Eye (tissue), 1 donor: Measurements from ENCODE around the gene HHATL.

Source experiments
- DNase-seq: peaks from one replicate; pipeline ENCODE4 v3.0.0-alpha.2; 2015

Gene HHATL

GRCh38 chr3:42711491-42712343 is 9.1 kb upstream of the HHATL start:
- DNase-seq = no peak

DNA sequence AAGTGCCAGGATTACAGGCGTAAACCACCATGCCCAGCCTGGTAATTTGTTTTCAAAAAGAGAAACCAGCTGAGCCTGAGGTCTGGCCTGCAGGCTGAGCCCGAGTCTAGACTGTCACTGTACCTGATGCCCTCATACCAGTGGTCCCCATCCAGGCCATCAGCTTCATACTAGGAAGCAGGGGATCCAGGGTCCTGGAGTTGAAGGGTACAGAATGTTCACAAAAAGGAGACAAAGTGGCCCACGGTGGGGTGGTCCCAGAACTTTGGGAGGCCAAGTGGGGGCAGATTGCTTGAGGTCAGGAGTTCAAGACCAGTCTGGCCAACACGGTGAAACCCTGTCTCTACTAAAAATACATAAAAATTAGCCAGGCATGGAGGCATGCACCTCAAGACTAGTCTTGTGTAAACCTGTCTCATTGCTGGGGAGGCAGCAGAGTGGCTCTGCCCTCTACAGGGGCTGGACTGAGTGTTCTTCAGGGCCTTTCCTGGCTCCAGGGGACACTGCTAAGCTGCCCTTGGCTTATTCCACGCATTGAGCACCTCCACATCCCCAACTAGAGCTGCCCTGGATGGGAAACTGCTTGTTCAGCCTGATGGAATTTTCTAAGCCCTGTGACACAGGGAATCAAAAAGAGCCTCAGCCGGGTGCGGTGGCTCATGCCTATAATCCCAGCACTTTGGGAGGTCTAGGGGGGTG is 7.9 kb upstream of the HHATL start:
- no peak for DNase-seq

GRCh38 chr3:42709621-42710020 is 7.0 kb upstream of the HHATL start:
- no peak for DNase-seq

DNA sequence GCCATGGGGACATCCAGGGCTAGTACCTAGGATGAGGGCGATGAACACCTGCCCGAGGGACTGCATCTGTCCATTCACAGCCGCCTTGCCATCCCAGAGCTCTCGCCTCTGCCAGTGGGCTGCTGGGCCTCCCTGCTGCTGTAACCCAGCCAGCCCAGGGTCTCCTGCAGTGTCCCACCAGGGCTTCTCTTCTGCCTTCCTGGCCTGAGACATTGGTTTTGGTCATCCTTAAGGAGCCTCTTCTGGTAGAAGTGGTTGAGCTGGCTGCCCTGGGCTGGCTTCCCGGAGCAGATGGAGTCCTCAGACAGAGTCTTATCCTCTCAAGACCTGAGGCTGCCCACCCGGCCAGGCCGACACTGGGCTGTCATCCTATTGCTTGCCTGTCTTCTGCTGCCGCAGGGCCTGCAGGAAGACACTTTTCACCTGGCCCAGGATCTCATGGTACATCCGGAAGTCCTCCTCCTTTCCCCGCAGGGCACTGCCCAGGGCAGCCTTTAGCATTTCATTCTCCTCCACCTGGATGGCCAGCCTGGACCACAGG is 6.1 kb upstream of the HHATL start:
- no peak for DNase-seq

DNA sequence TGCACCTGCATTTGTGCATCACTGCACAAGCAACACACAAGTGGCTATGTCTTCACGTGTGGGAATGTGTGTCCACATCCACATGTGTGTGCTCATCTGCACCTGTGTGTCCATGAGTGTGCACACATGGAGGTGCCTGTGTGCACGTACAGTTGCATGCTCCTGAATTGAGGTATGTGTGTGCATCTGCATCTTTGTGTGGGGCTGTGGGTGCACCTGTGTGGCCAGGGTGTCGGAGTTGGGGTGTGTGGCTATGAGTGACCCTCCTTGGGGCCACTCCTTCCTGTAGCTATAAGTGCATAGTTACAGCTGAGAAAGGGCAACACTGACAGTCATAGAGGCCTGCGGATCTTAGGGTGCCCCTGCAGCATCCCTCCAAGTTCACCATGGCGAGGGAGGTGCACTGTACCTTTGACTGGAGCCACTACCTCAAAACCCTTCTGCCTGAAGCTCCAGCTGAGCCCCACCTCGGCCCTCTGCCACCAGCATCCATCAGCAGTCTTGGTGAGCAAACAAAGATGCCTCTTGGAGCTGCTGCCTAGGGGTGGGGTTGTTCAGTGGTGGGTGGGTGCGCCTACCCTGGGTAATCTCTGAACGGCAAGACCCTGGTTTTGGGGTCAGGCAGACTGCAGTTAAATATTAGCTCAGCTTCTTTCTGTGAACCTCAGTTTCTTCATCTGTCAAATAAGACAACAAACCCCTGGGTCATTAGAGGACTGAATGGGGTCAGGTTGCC is 5.2 kb upstream of the HHATL start:
- DNase-seq = no peak

DNA sequence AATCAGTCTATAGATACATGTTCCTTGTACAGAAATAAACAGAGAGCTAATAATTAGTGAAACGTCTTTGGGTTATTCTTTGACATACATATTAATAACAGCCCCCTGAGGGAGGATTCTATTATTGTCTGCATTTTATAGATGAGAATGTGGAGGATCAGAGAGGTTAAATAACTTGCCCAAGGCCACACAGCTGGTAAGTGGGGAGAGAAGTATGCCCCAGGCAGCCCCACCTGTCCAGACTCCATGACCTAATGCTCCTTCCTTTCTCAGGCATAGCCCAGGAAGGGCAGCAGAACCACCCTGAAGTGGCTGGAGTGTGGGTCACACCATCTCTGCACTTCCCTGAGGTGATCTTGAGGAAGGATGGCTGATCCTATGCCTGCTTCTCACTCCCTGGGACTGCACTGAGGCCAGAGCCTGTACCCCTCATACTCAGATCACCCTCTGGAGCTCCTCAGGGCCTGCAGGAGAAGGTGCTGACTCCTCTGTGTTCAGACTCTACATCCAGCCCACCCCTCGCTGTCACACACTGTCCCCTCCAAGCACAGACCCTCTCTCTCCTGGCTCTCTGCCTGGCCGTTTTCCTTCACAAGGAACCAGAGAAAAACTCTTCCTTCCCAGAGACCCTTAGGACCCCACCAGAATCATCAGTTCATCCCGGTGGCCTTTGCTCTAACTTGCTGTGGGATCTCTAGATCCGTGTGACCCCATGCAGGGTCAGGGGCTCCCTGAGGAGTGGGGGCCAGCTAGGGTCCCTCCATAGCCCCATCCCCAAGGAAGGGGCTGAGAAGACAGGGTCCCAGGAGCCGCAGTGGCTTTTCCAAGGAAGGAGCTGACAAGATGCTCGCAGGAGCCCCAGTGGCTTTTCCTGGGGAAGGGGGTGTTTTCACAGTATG is 4.4 kb upstream of the HHATL start:
- no peak for DNase-seq

GRCh38 chr3:42705962-42706585 is 3.5 kb upstream of the HHATL start:
- DNase-seq = no peak

DNA sequence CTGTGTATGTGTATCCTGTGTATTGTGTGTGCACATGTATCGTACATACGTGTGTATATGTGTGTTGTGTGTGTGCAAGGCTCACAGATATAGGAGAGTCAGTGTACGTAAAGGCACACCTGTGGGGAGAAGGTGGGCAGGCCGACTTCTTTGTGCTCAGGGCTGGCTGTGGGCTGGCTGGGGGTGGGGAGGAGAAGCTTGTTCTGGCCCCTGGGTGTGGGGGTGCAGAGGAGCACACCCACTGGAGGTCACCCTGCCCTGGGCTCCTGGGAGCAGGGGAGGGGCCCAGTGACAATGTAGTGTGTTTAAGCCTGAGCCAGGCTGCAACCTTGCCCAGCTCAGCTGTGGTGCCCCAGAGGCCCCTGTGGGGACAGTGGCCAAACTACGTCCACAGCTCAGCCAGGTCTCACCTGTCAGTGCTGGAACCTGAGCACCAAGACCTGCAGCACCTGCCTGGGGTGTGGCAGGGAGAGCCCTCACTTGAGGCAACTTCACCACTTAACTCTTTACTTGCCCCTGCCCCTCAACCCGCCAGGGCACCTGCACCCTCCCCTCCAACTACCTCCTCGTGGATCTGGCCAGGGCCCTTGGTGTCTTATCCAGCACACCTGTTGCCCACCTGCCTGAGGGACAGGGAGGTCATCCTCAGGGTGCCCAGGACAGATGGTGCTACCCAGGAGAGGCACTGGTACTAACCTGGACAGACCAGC is 2.6 kb upstream of the HHATL start:
- DNase-seq = no peak

- DNase-seq = no peak
These were observed 1.7 kb upstream of the HHATL start for GRCh38 chr3:42704136-42704841.

DNA sequence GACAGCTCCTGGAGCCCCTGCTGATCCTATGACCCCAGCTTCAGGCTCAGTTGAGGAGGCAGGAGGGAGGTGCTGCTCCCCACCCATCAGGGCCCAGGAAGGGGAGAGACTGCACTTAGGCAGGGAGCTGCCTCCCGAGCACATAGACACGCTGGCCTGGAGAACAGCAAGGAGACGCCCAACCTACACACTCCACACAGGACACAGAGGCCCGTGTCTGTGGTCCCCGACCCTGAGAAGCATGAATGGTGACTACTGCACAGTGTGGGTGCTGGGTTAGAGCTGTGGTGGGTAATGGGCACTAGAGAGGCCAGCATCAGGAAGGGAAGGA is 1.1 kb upstream of the HHATL start:
- no peak for DNase-seq

DNA sequence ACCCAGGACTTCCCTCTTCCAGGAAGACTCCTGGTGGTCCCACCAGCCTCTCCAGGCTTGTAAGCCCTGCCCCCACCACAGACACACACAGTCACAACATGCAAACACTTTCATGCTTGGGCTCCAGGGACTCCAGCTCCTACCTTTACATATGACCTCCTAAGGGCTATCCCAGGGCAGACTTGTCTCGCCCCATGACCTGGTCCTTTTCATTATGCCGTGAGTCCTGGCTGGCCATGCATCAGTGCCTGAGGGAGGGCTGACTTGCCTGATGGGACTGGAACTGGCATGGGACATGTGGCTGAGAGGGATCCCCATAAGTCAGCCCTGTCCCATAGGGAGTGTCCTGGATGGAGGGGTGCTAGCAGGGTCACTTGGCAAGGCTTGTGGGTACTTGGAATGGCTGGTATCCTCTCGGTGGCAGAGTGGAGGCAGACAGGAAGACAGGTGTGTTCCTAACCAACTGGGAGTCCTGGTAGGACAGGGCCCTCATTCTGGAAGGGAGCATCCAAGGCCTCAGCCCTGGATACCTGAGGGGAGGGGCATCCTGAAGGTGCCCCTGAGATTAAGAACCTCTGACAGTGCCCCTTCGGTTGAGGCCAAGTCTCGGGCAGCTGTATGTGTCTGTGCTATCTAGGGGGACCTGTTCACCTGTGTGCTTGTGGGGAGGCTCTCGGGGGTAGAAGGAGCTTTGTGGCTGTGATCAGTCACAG is 540 bp upstream of the HHATL start:
- DNase-seq = no peak

GRCh38 chr3:42701371-42702065 is 1.1 kb downstream of the HHATL start:
- DNase-seq = peak; percentile 77

GRCh38 chr3:42700366-42701288 is 2.0 kb downstream of the HHATL start:
- no peak for DNase-seq

- DNase-seq = no peak
These were observed 3.1 kb downstream of the HHATL start for GRCh38 chr3:42699511-42699971.

GRCh38 chr3:42698911-42699230 is 3.7 kb downstream of the HHATL start:
- no peak for DNase-seq

DNA sequence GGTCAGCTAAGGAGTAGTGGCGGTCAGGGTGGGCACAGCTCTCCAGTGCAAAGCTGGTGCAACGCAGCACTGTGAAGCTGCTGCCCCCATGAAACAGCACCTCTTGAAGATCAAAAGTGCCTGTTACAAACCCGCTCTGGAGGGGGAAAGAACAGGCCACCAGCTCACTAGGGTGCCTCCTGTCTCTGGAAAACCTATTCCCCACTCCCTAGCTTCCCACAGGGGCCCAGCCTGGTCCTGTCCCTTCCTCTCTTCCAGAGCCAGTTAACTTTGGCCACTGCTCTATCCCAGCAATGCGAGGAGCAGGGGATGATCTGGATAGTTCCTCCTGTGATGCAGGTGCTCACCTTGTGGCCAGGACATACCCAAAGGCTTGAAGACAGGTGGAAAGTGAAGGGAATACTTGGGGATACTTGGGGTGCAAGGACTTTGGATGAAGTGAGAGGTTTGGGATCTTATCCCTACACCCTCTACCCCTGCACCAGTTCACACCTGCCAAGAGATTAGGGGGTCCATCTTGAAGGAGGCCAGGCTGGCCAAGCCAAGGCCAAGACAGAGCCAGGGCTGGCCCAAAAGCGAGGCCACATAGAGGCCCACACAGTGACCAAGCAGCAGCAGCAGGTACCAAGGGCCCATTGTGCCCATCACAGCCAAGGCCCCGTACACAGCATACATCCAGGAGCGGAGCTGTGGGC is 4.2 kb downstream of the HHATL start:
- DNase-seq = no peak

- no peak for DNase-seq
These were observed 5.1 kb downstream of the HHATL start for GRCh38 chr3:42697289-42698051.
